ENCODE results near the gene TMEM168. TPM values are rescaled to one million over a fixed set of nuclear protein-coding genes. Genes with fewer than 3 reads are reported as not detected.

Gene TMEM168
- total and polyA plus RNA-seq, 2 experiments from 2014 or later: 5.2 to 14.8 TPM

DNA sequence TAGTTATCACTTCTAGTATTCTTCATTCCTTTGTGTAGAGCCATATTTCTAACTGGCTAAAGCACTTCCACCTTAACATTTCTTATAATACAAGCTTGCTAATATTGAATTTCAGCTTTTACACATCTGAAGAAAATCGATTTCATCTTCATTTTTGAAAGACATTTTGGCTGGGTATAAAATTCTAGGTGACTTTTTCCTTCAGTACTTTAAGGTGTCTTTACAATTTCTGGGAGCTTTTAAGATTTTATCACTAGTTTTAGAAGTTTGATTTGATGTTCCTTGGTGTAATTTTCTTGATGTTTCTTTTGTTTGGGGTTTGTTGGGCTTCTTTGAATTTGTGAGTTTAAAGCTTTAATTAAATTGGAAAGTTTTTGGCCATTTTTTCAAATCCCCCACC is 38.5 kb upstream of the TMEM168 start:
- H3K27me3 Mint-ChIP-seq (ENCODE audit: insufficient read depth, low read depth, poor library complexity): no peaks in the 10 kb centered on the region
- H3K9me2 ChIP-seq (ENCODE audit: insufficient read depth): no peaks in the 10 kb centered on the region
- ATAC-seq (no peak), DNase-seq (ENCODE audit: low spot score) (no peak)
- H3K27ac Mint-ChIP-seq: no peak overlapping the region
- no peaks in the 10 kb centered on the region for H3K9me3 Mint-ChIP-seq
- TF ChIP-seq ETS1 (IDR thresholded peaks at IDR 0.05) (no peak), ZNF331 (CRISPR knock-in tag; IDR thresholded peaks at IDR 0.05; ENCODE audit: low read depth) (no peak), STAT1 (IDR thresholded peaks at IDR 0.05; ENCODE audit: unreplicated experiment) (no peak), CREB1 (CRISPR knock-in tag; IDR thresholded peaks at IDR 0.05; ENCODE audit: low read depth) (no peak)
- TF ChIP-seq, protein P1, sequence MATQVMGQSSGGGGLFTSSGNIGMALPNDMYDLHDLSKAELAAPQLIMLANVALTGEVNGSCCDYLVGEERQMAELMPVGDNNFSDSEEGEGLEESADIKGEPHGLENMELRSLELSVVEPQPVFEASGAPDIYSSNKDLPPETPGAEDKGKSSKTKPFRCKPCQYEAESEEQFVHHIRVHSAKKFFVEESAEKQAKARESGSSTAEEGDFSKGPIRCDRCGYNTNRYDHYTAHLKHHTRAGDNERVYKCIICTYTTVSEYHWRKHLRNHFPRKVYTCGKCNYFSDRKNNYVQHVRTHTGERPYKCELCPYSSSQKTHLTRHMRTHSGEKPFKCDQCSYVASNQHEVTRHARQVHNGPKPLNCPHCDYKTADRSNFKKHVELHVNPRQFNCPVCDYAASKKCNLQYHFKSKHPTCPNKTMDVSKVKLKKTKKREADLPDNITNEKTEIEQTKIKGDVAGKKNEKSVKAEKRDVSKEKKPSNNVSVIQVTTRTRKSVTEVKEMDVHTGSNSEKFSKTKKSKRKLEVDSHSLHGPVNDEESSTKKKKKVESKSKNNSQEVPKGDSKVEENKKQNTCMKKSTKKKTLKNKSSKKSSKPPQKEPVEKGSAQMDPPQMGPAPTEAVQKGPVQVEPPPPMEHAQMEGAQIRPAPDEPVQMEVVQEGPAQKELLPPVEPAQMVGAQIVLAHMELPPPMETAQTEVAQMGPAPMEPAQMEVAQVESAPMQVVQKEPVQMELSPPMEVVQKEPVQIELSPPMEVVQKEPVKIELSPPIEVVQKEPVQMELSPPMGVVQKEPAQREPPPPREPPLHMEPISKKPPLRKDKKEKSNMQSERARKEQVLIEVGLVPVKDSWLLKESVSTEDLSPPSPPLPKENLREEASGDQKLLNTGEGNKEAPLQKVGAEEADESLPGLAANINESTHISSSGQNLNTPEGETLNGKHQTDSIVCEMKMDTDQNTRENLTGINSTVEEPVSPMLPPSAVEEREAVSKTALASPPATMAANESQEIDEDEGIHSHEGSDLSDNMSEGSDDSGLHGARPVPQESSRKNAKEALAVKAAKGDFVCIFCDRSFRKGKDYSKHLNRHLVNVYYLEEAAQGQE (IDR thresholded peaks at IDR 0.05; ENCODE audit: unreplicated experiment): no peak
- no peaks in the 10 kb centered on the region for H3K4me1 Mint-ChIP-seq
- no peaks in the 10 kb centered on the region for H3K79me2 ChIP-seq (replicated peaks; ENCODE audit: insufficient read depth)
- no peaks in the 10 kb centered on the region for H3K4me1 ChIP-seq (ENCODE audit: insufficient read depth)
- H3K4me3 Mint-ChIP-seq: no peak overlapping the region
- H3K36me3 ChIP-seq (ENCODE audit: insufficient read depth): no peaks in the 10 kb centered on the region; the same call in 1 of the 2 replicates
- H3F3A ChIP-seq (replicated peaks; ENCODE audit: low read depth): no peaks in the 10 kb centered on the region
- H3K27me3 ChIP-seq (ENCODE audit: insufficient read depth): no peaks in the 10 kb centered on the region
- H3K27ac ChIP-seq (ENCODE audit: low read depth): no peak overlapping the region
- no peak overlapping the region for H2AFZ ChIP-seq
- no peaks in the 10 kb centered on the region for H4K20me1 ChIP-seq (replicated peaks; ENCODE audit: insufficient read depth)
- no peak overlapping the region for H3K4me3 ChIP-seq
- H3K4me2 ChIP-seq: no peak overlapping the region
- peaks cover 37% of the 10 kb centered on the region for H3K36me3 Mint-ChIP-seq (ENCODE audit: low read depth)

GRCh38 chr7:112821345-112821744 is 31.2 kb upstream of the TMEM168 start:
- no peak for ATAC-seq
- Histone ChIP-seq H3K36me3 (ENCODE audit: insufficient read depth) (no peaks in the 10 kb centered on the region), H3K27ac (ENCODE audit: low read depth) (no peak overlapping the region), H3F3A (replicated peaks; ENCODE audit: low read depth) (no peaks in the 10 kb centered on the region), H3K79me2 (replicated peaks; ENCODE audit: insufficient read depth) (no peaks in the 10 kb centered on the region), H3K4me2 (no peak overlapping the region), H3K9me2 (ENCODE audit: insufficient read depth) (no peaks in the 10 kb centered on the region), H4K20me1 (replicated peaks; ENCODE audit: insufficient read depth) (no peaks in the 10 kb centered on the region), H3K4me3 (no peak overlapping the region), H3K27me3 (ENCODE audit: insufficient read depth) (no peaks in the 10 kb centered on the region), H3K4me1 (ENCODE audit: insufficient read depth) (peaks cover 5% of the 10 kb centered on the region), H2AFZ (no peak overlapping the region)
- H3K4me3 Mint-ChIP-seq: no peak overlapping the region
- H3K27me3 Mint-ChIP-seq (ENCODE audit: insufficient read depth, low read depth, poor library complexity): no peaks in the 10 kb centered on the region
- no peaks in the 10 kb centered on the region for H3K9me3 Mint-ChIP-seq
- no peak overlapping the region for H3K27ac Mint-ChIP-seq
- peaks cover 5% of the 10 kb centered on the region; the same call in 2 of the 3 replicates for H3K4me1 Mint-ChIP-seq
- peaks cover 4% of the 10 kb centered on the region; the same call in 2 of the 3 replicates for H3K36me3 Mint-ChIP-seq (ENCODE audit: low read depth)
- no peak for DNase-seq (ENCODE audit: low spot score)
- no peak for TF ChIP-seq ZNF114 (CRISPR knock-in tag; IDR thresholded peaks at IDR 0.05)
- no peak for TF ChIP-seq EZH2 (IDR thresholded peaks at IDR 0.05; ENCODE audit: low read depth, unreplicated experiment)
- no peak for TF ChIP-seq JUNB (IDR thresholded peaks at IDR 0.05; ENCODE audit: unreplicated experiment)
- no peak for TF ChIP-seq NANOG (IDR thresholded peaks at IDR 0.05; ENCODE audit: borderline replicate concordance)
- no peak for TF ChIP-seq STAT1 (IDR thresholded peaks at IDR 0.05; ENCODE audit: unreplicated experiment)
- TF ChIP-seq, protein P2, sequence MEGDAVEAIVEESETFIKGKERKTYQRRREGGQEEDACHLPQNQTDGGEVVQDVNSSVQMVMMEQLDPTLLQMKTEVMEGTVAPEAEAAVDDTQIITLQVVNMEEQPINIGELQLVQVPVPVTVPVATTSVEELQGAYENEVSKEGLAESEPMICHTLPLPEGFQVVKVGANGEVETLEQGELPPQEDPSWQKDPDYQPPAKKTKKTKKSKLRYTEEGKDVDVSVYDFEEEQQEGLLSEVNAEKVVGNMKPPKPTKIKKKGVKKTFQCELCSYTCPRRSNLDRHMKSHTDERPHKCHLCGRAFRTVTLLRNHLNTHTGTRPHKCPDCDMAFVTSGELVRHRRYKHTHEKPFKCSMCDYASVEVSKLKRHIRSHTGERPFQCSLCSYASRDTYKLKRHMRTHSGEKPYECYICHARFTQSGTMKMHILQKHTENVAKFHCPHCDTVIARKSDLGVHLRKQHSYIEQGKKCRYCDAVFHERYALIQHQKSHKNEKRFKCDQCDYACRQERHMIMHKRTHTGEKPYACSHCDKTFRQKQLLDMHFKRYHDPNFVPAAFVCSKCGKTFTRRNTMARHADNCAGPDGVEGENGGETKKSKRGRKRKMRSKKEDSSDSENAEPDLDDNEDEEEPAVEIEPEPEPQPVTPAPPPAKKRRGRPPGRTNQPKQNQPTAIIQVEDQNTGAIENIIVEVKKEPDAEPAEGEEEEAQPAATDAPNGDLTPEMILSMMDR (conservative IDR thresholded peaks at IDR 0.05; ENCODE audit: low read depth in 2 of 2): no peak
- TF ChIP-seq POLR2AphosphoS5 (IDR thresholded peaks at IDR 0.05; ENCODE audit: low read depth): no peak
- no peak for TF ChIP-seq CREB1 (CRISPR knock-in tag; IDR thresholded peaks at IDR 0.05; ENCODE audit: low read depth)
- TF ChIP-seq EZH2phosphoT487 (IDR thresholded peaks at IDR 0.05; ENCODE audit: unreplicated experiment): no peak
- TF ChIP-seq ETS1 (IDR thresholded peaks at IDR 0.05): no peak
